NCI-H82 treated with DMSO at 0.1 percent for 48 hours (cell line): ENCODE results near the gene TLDC2.
A peak's percentile ranks its signal among the peaks of the same experiment; 100 is the strongest.
"Not testable (repeated sequence)": the region's sequence is repeated elsewhere in the genome, so short reads cannot be mapped to it uniquely, and the experiment has no call there.

Experiments used
- DNase-seq: peaks from one replicate; lab custom pipeline; 2025; ENCODE audit not compliant: unreplicated experiment; lab: John Stamatoyannopoulos, UW

Gene TLDC2

GRCh38 chr20:36875702-36876472 is at the start of gene TLDC2:
Gene TLDC2 (plus strand): TSS chr20:36876138. CDS start chr20:36876175, 37 bp downstream.
- DNase-seq: no peak

DNA sequence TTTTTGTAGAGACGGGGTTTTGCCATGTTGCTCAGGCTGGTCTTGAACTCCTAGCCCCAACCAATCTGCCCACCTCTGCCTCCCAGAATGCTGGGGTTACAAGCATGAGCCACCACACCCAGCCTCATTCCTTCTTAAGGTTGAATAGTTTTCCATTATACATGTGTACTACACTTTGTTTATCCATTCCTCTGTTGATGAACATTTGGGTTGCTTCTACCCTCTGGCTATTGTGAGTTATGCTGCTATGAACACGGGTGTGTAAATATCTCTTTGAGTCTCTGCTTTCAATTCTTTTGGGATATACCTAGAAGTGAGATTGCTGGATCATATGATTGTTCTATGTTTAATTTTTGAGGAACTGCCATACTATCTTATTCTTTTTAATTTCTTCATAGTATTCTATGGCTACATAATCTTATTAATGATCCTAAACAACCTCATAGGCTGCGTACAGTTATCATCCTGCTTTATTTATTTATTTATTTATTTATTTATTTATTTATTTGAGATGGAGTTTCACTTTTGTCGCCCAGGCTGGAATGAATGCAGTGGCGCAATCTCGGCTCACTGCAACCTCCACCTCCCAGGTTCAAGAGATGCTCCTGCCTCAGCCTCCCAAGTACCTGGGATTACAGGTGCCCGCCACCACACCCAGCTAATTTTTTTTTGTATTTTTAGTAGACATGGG is 49.2 kb upstream of the TLDC2 start:
- no peak for DNase-seq

DNA sequence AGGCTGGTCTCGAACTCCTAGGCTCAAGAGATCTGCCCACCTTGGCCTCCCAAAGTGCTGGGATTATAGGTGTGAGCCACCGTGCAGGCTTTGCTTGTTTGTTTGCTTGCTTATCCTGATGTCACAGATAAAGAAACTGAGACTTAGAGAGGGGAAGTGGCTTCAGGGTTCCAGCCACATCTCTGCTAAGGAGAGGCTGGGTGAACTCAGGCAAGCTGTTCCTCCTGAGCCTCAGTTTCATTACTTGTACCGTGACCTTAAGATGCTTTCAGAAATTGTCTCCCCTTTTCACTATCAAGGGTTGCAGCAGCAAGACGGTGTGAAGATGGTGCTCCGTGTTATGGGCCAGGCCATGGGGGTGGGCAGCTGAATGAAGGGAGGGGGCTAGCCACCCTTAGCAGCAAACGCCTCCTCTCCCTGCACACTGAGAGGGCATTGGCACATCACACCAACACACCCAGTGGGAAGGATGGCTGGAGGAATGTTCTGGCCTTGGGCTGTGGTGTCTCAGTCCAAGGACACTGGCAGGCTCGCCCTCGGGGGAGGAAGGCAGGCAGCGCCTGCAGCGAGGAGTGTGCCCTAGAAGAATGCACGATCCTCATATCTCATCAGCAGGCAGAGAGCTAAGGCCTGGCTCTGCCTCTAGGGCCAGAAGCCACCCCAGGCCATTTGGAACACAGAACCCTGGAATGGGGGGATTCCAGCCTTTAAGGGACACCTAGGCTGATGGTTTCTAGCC is 48.2 kb upstream of the TLDC2 start:
- DNase-seq: no peak

- no peak for DNase-seq
Observed at GRCh38 chr20:36830791-36831691, 44.9 kb upstream of the TLDC2 start.

DNA sequence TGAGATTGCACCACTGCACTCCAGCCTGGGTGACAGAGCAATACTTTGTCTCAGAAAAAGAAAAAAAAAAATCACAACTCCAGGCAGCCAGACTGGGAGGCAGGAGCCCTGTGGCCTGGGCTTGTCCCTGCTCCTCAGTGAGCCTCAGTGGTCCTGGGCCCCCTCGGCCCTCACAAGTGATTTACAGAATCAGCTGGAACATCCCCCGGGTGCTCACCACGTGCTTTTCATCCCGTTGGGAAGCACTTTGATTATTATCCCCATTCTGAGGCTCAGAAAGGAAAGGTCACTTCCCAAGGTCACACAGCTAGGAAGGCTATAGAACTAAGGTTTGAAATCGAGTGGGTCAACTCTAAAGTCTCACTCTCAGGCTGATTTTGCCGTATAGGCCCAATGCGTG is 43.1 kb upstream of the TLDC2 start:
- no peak for DNase-seq

DNA sequence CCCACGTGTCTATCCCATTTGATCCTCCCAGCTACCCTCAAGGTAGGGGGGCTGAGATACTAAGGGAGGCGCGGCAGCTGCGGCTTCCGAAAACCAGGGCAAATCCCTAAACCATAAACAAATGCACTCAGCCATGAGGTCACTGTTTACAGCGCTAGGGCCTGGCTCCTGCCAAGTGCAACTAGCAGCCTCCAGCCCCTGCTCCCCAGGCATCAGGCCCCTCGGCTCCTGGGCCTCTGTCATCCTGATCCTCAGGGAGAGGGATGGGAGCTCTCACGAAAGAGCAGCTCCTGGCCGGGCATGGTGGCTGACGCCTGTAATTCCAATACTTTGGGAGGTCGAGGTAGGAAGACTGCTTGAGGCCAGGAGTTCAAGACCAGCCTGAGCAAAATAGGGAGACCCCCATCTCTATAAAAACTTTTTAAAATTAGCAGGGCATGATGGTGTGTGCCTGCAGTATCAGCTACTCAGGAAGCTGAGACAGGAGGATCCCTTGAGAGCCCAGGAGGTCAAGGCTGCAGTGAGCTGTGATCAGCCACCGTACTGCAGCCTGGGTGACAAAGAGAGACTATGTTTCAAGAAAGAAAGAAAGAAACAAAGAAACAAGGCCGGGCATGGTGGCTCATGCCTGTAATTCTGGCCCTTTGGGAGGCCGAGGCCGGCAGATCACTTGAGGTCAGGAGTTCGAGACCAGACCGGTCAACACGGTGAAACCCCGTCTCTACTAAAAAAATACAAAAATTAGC is 42.5 kb upstream of the TLDC2 start:
- peak; percentile 68 for DNase-seq

GRCh38 chr20:36835025-36835424 is 40.9 kb upstream of the TLDC2 start:
- no peak for DNase-seq

- DNase-seq: peak; percentile 90
Observed at GRCh38 chr20:36835453-36836198, 40.3 kb upstream of the TLDC2 start.

DNA sequence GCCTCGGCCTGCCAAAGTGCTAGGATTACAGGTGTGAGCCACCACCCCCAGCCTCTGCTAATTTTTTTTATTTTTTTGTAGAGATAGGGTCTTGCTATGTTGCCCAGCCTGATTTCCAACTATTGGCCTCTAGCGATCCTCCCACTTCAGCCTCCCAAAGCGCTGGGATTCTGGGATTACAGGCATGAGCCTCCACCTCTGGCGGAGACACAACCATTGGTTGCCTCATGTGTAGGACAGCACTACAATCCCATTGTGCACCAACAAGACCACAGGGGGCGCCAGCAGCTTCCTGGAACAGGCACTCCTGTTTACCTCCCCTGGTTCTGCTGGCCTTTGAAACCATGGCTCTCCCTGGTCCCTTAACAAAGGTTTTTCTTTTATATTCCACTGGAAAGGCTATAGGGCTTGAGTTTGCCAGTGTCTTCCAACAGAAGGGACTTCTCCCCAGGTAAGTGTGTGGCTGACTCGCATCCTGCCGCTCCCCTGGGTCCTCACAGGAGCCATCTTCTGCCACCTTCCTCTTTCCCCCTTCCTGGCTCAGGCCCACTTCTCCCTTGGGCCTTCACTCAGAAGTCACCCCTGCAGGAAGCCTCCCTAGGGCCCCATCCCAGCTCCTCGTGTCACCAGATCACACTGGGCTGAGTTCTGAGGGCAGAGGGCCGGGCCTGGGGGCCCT is 39.2 kb upstream of the TLDC2 start:
- DNase-seq: peak; percentile 51

GRCh38 chr20:36838376-36838775 is 37.6 kb upstream of the TLDC2 start:
- DNase-seq: not testable (repeated sequence)

DNA sequence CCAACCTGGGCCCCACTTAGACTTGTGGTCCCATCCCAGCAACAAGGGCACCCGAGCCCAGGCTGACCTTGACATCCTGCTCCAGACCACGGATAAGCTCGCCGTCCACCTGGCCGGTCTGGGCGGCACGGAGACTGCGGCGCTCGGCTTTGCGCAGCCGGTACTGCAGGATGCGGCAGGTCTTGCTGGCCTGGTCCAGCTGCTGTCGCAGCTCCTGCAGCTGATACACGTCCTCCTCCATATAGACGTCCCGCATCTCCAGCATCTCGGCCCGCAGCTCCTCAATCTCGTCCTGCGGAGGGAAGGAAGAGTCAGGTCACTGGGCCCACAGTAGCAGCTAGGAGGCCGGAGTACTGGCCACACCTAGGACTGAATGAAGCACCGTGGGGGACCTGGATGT is 36.8 kb upstream of the TLDC2 start:
- DNase-seq: no peak

- not testable (repeated sequence) for DNase-seq
Observed at GRCh38 chr20:36841030-36841429, 34.9 kb upstream of the TLDC2 start.

DNA sequence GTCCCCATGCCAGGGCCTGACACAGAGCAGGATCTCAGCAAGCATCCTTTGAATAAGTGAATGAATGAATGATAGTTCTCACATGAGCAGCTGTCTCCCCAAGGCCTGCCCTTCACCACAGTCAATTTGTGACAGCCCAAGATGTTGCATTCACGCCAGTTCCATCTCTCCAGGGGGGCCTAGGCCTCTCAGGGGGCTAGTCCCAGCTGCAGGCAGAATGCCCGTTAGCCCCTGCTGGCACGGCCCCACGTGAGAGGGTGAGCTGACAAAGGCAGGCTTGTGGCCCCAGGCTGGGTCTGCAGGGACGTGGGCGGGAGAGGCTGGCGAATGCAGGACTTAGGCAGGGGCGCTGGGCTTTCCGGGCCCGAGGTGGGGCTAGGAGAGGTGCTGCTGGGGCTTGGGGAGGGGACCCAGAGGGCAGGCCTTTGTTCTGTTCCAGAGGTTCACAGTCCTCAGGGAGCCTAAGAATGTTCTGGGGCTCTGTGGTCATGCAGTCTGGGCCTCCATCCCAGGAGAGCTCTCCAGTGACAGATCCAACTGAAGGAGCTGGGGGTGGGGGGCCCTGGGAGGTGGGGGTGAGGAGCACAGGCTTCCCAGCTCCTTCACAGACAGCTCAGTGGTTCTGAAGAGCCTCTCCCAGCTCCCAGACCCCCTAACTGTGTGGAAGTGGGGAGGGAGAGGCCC is 30.5 kb upstream of the TLDC2 start:
- no peak for DNase-seq

DNA sequence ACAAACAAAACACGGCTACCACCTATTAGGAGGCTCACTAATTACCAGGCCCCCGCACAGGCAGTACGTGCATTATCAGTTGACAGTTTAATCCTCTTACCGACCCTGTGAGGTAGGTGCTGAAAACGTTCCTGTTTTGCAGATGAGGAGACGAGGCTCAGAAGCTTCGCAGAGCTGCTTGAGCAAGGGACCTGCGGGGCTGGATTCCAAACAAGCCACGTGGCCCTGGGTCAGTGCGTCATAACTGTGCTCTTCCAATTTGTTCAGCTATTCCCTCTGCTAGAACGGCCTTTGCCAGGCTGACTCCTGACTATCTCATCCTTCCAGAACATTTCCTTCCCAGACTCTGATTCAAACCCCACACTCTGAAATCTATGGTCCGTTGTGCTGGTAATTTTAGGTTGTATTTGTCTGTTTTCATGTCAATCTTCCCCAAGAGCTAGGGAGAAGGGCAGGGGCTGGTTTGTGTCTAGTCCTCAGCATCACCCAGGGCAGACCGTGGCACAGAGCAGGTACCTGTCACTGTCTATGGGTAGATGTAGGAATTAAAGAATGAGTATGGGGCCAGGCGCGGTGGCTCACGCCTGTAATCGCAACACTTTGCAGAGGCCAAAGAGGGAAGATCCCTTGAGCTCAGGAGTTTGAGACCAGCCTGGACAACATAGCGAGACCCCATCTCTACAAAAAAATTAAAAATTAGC is 28.8 kb upstream of the TLDC2 start:
- DNase-seq: peak; percentile 97

DNA sequence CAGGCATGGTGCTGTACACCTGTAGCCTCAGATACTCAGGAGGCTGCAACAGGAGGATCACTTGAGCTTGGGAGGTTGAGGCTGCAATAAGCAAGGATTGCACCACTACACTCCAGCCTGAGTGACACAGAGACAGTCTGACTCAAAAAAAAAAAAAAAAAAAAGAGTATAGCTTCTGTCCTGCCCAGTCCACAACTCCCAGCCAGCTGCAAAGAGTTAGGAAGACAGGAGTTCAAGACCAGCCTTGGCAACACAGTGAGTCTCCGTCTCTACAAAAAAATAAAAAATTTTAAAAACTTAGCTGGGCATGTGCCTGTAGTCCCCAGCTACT is 28.3 kb upstream of the TLDC2 start:
- no peak for DNase-seq

- DNase-seq: no peak
Observed at GRCh38 chr20:36848078-36848660, 27.8 kb upstream of the TLDC2 start.

DNA sequence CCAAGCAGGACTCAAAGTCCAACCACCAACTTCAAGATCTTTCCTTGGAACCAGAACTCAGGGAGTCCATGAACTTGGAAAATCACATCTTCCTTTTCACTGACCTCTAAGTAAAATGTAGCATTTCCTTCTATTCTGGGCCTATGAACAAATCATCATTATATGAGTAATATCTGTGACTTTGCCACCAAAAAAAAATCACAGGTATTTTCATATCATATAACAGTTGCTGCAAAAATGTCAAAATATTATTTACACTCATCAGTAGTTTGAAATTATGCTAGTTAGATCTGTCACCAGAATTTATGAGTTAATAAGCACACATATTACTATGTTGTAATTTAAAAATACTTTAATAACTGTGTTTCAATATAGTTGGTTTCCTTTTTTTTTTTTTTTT is 27.3 kb upstream of the TLDC2 start:
- no peak for DNase-seq
